Globus pallidus (tissue), 1 donor: Measurements from ENCODE around the gene NDUFV1.
"Not testable (repeated sequence)": the region's sequence is repeated elsewhere in the genome, so short reads cannot be mapped to it uniquely, and the experiment has no call there.

ENCODE experiments used
- DNase-seq: peaks from one replicate; pipeline ENCODE4 v3.0.0-alpha.2; 2015; ENCODE audit warnings: low spot score

Gene NDUFV1

GRCh38 chr11:67586568-67587250 is 20.0 kb upstream of the NDUFV1 start:
- no peak for DNase-seq

DNA sequence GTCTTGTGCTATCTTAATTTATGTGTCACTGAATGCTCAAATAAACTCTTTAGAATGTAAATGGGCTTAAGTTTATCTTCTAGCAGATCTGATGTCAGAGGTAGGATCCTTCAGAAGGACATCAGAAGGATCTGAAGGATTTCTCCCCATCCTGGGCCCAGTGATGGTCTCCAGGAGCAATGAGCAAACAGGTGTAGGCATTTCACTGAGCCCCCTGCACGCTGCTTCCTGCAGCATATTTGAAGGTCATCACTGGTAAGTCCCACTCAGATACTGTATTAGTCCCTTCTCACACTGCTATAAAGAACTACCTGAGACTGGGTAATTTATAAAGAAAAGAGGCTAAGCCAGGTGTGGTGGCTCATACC is 18.6 kb upstream of the NDUFV1 start:
- no peak for DNase-seq

DNA sequence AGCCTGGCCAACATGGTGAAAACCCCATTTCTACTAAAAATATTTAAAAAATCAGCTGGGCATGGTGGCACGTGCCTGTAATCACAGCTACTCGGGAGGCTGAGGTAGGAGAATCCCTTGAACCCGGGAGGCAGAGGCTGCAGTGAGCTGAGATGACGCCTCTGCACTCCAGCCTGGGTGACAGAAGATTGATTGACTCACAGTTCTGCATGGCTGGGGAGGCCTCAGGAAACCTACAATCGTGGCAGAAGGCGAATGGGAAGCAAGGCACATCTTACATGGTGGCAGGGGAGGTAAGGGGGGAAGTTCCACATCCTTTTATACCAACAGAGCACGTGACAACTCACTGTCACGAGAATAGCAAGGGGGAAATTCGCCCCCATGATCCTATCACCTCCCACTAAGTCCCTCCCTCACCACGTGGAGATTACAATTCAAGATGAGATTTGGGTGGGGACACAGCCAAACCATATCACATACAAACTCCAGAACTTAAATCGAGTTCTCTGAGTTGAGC is 17.8 kb upstream of the NDUFV1 start:
- DNase-seq, result not testable (repeated sequence)

GRCh38 chr11:67592880-67593564 is 13.7 kb upstream of the NDUFV1 start:
- DNase-seq, result no peak

- DNase-seq, result no peak
These were observed 13.2 kb upstream of the NDUFV1 start for GRCh38 chr11:67593565-67593905.

DNA sequence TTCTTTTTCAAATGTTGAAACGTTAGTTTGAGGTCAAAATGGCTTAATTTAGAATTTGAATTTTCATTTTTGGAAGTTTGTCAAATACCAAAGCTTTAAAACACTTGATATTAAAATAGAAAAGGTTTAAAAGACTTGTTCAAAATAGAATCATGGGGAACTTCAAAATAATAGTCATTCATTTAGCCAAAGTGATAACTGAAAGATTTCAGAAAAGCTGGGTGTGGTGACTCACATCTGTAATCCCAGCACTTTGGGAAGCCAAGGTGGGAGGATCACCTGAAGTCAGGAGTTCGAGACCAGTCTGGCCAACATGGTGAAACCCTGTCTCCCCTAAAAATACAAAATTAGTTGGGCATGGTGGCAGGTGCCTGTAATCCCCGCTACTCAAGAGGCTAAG is 12.3 kb upstream of the NDUFV1 start:
- no peak for DNase-seq

GRCh38 chr11:67596753-67597300 is 9.9 kb upstream of the NDUFV1 start:
- no peak for DNase-seq

GRCh38 chr11:67597458-67597857 is 9.3 kb upstream of the NDUFV1 start:
- DNase-seq, result not testable (repeated sequence)

DNA sequence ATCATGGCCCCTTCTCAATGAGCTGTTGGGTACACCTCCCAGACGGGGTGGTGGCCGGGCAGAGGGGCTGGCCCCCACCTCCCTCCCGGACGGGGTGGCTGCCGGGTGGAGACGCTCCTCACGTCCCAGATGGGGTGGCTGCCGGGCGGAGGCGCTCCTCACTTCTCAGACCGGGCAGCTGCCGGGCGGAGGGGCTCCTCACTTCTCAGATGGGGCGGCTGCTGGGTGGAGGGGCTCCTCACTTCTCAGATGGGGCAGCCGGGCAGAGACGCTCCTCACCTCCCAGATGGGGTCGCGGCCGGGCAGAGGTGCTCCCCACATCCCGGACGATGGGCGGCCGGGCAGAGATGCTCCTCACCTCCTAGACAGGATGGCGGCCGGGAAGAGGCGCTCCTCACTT is 8.8 kb upstream of the NDUFV1 start:
- not testable (repeated sequence) for DNase-seq

DNA sequence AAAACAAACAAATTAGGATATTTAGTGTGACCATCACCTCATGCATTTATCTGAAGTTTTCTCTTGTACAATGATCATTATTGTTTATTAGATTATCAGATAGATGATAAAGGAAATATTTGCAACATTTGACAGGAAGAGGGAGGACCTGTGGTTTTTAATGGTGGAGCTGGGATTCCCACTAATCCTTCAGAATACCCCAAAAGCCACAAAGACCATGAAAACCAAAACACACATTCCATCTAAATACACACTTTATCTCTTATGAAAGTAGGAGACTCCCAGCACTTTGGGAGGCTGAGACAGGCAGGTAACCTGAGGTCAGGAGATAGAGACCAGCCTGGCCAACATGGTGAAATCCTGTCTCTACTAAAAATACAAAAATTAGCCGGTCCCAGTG is 7.6 kb upstream of the NDUFV1 start:
- DNase-seq, result no peak

GRCh38 chr11:67600324-67601029 is 6.3 kb upstream of the NDUFV1 start:
- DNase-seq, result no peak

- no peak for DNase-seq
These were observed 5.6 kb upstream of the NDUFV1 start for GRCh38 chr11:67601098-67601497.

DNA sequence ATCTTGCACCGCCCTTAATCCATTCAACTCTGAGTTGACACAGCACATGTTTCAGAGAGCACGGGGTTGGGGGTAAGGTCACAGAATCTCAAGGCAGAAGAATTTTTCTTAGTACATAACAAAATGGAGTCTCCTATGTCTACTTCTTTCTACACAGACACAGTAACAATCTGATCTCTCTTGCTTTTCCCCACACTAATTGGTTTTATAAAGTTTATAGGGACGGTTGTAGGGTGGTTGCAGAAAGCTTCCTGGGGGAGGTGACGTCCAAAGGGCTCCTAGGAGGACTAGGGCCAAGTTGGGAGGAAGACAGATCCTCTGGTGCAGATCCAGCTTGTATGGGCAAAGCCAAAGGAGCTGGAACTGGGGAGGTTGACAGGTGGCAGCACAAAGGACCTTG is 2.6 kb upstream of the NDUFV1 start:
- not testable (repeated sequence) for DNase-seq

- no peak for DNase-seq
These were observed 1.9 kb upstream of the NDUFV1 start for GRCh38 chr11:67604815-67605214.

DNA sequence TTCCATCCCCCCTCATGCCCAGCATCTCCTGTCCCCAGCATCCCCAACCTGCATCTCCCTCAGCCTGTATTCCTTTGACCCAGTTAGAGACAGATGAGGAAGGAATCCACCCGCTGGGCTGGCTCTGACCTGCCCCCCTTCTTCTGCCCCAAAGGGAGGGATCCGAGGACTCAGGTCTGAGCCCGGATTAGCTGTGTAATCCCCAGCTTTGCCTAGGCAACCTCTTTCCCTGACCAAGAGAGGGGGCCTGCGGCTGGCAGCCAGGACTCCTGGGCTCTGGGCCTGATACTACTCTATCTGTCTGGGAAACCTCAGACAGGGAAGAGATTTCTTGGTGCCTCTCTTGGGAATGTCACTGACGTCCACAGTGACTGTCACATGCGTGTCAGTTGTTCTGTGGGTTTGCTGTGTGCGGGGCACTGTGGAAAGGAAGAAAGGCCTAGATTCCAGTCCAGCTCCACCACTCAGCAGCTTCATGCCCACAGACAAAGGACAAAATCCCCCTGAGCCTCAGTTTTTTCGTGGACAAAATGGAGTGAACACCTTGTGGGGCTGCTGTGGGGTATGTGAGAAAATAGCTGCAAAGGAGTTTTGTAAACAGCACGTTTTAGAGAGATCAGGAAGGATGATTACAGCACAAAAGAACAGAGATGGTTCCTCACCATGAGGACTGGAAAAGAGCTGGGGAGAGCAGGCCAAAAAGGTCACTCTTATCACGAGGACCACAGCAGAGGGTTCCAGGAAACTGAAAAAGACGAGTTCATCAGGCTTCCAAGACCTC is 1.3 kb upstream of the NDUFV1 start:
- no peak for DNase-seq

- DNase-seq, result no peak
These were observed 644 bp upstream of the NDUFV1 start for GRCh38 chr11:67606093-67606491.

DNA sequence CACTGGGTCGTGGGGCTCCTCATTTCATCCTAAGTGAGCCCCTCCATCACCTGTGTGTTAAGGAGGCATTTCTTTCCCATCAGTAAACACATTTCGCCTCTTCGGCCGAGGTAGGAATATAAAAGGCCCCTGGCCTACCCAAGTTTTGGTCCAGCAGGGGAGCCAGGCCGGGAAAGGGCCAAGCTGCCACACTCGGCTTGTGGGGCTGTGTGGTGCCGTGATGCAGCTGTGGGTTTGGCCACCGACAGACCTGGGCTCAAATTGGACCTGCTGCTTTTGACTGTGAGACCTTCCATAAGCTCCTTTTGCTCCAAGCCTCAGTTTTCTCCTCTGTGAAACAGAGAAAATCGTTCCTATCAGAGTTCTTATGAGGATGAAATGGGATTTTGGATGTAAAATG is 771 bp downstream of the NDUFV1 start:
- DNase-seq, result no peak

GRCh38 chr11:67608486-67608885 is 1.8 kb downstream of the NDUFV1 start:
- DNase-seq, result no peak

DNA sequence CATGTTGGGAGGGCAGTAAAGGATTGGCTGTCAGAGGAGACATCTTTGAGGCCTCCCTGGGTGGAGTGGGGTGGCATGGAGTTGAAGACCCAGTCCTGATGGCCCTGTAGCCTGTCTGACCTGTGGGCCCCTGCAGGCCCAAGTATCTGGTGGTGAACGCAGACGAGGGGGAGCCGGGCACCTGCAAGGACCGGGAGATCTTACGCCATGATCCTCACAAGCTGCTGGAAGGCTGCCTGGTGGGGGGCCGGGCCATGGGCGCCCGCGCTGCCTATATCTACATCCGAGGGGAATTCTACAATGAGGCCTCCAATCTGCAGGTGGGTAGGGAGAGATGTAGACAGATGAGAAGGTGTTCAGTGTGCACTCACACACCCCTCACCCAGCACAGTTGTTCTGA is 2.6 kb downstream of the NDUFV1 start:
- no peak for DNase-seq

GRCh38 chr11:67610302-67610868 is 3.6 kb downstream of the NDUFV1 start:
- no peak for DNase-seq

DNA sequence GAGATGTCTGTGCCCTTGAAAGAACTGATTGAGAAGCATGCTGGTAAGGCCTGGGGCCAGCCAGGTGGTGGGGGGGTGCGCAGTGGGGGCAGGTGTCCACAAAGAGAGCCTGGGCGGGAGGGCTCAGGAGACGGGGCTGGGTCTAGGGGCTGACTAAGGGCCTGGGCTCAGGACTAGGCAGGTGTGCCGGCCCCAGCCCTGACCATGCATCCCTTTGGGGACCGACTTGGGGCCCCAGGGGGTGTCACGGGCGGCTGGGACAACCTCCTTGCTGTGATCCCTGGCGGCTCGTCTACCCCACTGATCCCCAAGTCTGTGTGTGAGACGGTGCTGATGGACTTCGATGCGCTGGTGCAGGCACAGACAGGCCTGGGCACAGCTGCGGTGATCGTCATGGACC is 4.4 kb downstream of the NDUFV1 start:
- no peak for DNase-seq
